HepG2 (cell line): ENCODE results near the gene BTRC.

Source experiments
- CTCF ChIP-seq: sonication (generic); formaldehyde crosslinking; IDR thresholded peaks from 2 replicates; pipeline ENCODE4 v1.5.0; 2020; ENCODE audit warnings: mild to moderate bottlenecking, missing genetic modification reagents, moderate library complexity
- MED13 ChIP-seq: sonication (generic); formaldehyde crosslinking; IDR thresholded peaks from 2 replicates; pipeline ENCODE4 v1.5.0; 2020; ENCODE audit warnings: missing genetic modification reagents
- MXI1 ChIP-seq: IDR thresholded peaks from 3 replicates; pipeline ENCODE4 v1.6.1; 2012; ENCODE audit warnings: low read depth, low read length, inconsistent platforms, borderline replicate concordance
- PHF8 ChIP-seq: sonication (generic); formaldehyde crosslinking; IDR thresholded peaks from 2 replicates; pipeline ENCODE4 v1.5.0; 2020; ENCODE audit warnings: missing genetic modification reagents
- TEAD2 ChIP-seq: sonication (generic); formaldehyde crosslinking; IDR thresholded peaks from 2 replicates; pipeline ENCODE4 v1.9.0; 2021; ENCODE audit warnings: missing genetic modification reagents
- TFDP2 ChIP-seq: sonication (generic); formaldehyde crosslinking; IDR thresholded peaks from 2 replicates; pipeline ENCODE4 v1.4.0; 2020; ENCODE audit warnings: missing genetic modification reagents

GRCh38 chr10:101512738-101513137 is 158.8 kb downstream of the BTRC start:
- TF ChIP-seq MXI1: no peak
- TF ChIP-seq CTCF (CRISPR knock-in tag): no peak
- TF ChIP-seq MED13 (CRISPR knock-in tag): no peak
- no peak for TF ChIP-seq TEAD2 (CRISPR knock-in tag)
- TF ChIP-seq TFDP2 (CRISPR knock-in tag): no peak
- no peak for TF ChIP-seq PHF8 (CRISPR knock-in tag)
